GM18511 (cell line): ENCODE results near the gene PDE4B.

ENCODE experiments used
- ATAC-seq: cut with Tn5 transposase; IDR thresholded peaks from one replicate; pipeline ENCODE4 v1.9.1; 2021; ENCODE audit warnings: mild to moderate bottlenecking, moderate library complexity; ENCODE audit not compliant: unreplicated experiment

PDE4B gene

GRCh38 chr1:66251546-66251945 lies 458.9 kb downstream of the PDE4B start:
- ATAC-seq: no peak

GRCh38 chr1:66253330-66253921 lies 460.7 kb downstream of the PDE4B start:
- peak; percentile 85 for ATAC-seq

- ATAC-seq: no peak
Measured at GRCh38 chr1:66254785-66255184, 462.1 kb downstream of the PDE4B start.

GRCh38 chr1:66256629-66257572 lies 464.2 kb downstream of the PDE4B start:
- ATAC-seq: no peak

GRCh38 chr1:66258404-66259105 lies 465.9 kb downstream of the PDE4B start:
- peak; percentile 81 for ATAC-seq

- ATAC-seq: no peak
Measured at GRCh38 chr1:66261364-66261763, 468.7 kb downstream of the PDE4B start.

GRCh38 chr1:66262208-66262963 lies 469.7 kb downstream of the PDE4B start:
- no peak for ATAC-seq

- no peak for ATAC-seq
Measured at GRCh38 chr1:66265268-66265667, 472.6 kb downstream of the PDE4B start.

- no peak for ATAC-seq
Measured at GRCh38 chr1:66265796-66266195, 473.1 kb downstream of the PDE4B start.

GRCh38 chr1:66266350-66266749 lies 473.7 kb downstream of the PDE4B start:
- no peak for ATAC-seq

- ATAC-seq: no peak
Measured at GRCh38 chr1:66266756-66267155, 474.1 kb downstream of the PDE4B start.

- no peak for ATAC-seq
Measured at GRCh38 chr1:66267201-66267940, 474.7 kb downstream of the PDE4B start.

GRCh38 chr1:66269222-66269621 lies 476.5 kb downstream of the PDE4B start:
- ATAC-seq: no peak

GRCh38 chr1:66270119-66270812 lies 477.6 kb downstream of the PDE4B start:
- ATAC-seq: no peak

GRCh38 chr1:66271216-66271903 lies 478.7 kb downstream of the PDE4B start:
- ATAC-seq: no peak

- ATAC-seq: no peak
Measured at GRCh38 chr1:66271904-66272254, 479.2 kb downstream of the PDE4B start.

GRCh38 chr1:66273656-66274055 lies 481.0 kb downstream of the PDE4B start:
- ATAC-seq: no peak

- peak; percentile 44 for ATAC-seq
Measured at GRCh38 chr1:66274634-66275033, 481.9 kb downstream of the PDE4B start.

GRCh38 chr1:66275083-66275482 lies 482.4 kb downstream of the PDE4B start:
- ATAC-seq: no peak
